Sigmoid colon (tissue), 4 donors: ENCODE measurements around the gene FAM227A.

Experiments
- EP300 ChIP-seq, 4 donors: sonication (generic); formaldehyde crosslinking; IDR thresholded peaks; one replicate each; pipeline ENCODE4 v1.6.1; 2017; ENCODE audit warnings: antibody characterized with exemption in 4 of 4
- POLR2A ChIP-seq, 2 donors: fragments of 450-650 bp; IDR thresholded peaks; one replicate each; pipeline ENCODE4 v1.6.1; 2016; ENCODE audit warnings: antibody characterized with exemption in 2 of 2, mild to moderate bottlenecking in 2 of 2, moderate library complexity in 2 of 2
- POLR2AphosphoS5 ChIP-seq, 4 donors: sonication (generic); formaldehyde crosslinking; IDR thresholded peaks; one replicate each; pipeline ENCODE4 v1.6.1; 2017; ENCODE audit warnings: antibody characterized with exemption in 4 of 4
- TF ChIP-seq, protein P1 (sequence below), 4 experiments: fragments of 450-650 bp in 3 of 4; fragments of 200-600 bp in 1 of 4; IDR thresholded peaks; one replicate each; pipeline ENCODE4 v1.5.1; 2016 to 2019; ENCODE audit warnings: antibody characterized with exemption in 4 of 4, mild to moderate bottlenecking in 3 of 4, moderate library complexity in 2 of 4

GRCh38 chr22:38629108-38629507, 27.1 kb downstream of the FAM227A start:
- TF ChIP-seq, protein P1, sequence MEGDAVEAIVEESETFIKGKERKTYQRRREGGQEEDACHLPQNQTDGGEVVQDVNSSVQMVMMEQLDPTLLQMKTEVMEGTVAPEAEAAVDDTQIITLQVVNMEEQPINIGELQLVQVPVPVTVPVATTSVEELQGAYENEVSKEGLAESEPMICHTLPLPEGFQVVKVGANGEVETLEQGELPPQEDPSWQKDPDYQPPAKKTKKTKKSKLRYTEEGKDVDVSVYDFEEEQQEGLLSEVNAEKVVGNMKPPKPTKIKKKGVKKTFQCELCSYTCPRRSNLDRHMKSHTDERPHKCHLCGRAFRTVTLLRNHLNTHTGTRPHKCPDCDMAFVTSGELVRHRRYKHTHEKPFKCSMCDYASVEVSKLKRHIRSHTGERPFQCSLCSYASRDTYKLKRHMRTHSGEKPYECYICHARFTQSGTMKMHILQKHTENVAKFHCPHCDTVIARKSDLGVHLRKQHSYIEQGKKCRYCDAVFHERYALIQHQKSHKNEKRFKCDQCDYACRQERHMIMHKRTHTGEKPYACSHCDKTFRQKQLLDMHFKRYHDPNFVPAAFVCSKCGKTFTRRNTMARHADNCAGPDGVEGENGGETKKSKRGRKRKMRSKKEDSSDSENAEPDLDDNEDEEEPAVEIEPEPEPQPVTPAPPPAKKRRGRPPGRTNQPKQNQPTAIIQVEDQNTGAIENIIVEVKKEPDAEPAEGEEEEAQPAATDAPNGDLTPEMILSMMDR (IDR thresholded peaks at IDR 0.05) = no peak
- TF ChIP-seq POLR2A (IDR thresholded peaks at IDR 0.05) = no peak
- TF ChIP-seq EP300 (IDR thresholded peaks at IDR 0.05) = no peak
- TF ChIP-seq POLR2AphosphoS5 (IDR thresholded peaks at IDR 0.05) = no peak
